Ovary (tissue), 3 donors: ENCODE results near the gene PHC2.

Experiments used
- CTCF ChIP-seq, 3 donors: fragments of 450-650 bp in 2 of 3; fragments of 200-600 bp in 1 of 3; IDR thresholded peaks; one replicate each; pipeline versions ENCODE4 v1.5.1 to v1.8.0; 2016 to 2022; ENCODE audit warnings: antibody characterized with exemption in 3 of 3, mild to moderate bottlenecking in 1 of 3
- POLR2A ChIP-seq: fragments of 450-650 bp; IDR thresholded peaks from one replicate; pipeline ENCODE4 v1.6.1; 2017; ENCODE audit warnings: antibody characterized with exemption, mild to moderate bottlenecking, moderate library complexity
- donor health status: DM: no; HTN: no; CAD: no.

- TF ChIP-seq CTCF (IDR thresholded peaks at IDR 0.05) (no peak), POLR2A (no peak)
Measured at GRCh38 chr1:33459691-33460090, 28.8 kb upstream of the PHC2 start.
